HEK293T (cell line): ENCODE measurements around the gene TIAL1.

Experiments used
- CTCF ChIA-PET: fragments of 350-600 bp; formaldehyde crosslinking; extraction: SDS; loops from one replicate; lab custom pipeline; 2021; ENCODE audit warnings: antibody characterized with exemption, inconsistent platforms; lab: Yijun Ruan, JAX
- POLR2A ChIA-PET: fragments of 350-600 bp; formaldehyde crosslinking; extraction: SDS; loops from one replicate; lab custom pipeline; 2020; ENCODE audit warnings: antibody characterized with exemption, inconsistent platforms; lab: Yijun Ruan, JAX
- DNase-seq: peaks from one replicate; pipeline ENCODE4 v3.0.0; 2012; ENCODE audit warnings: mixed read lengths; ENCODE audit errors: extremely low spot score
- ARNT ChIP-seq: fragments of 450-650 bp; IDR thresholded peaks from 2 replicates; pipeline ENCODE4 v1.6.1; 2017; ENCODE audit warnings: mild to moderate bottlenecking
- BHLHE40 ChIP-seq: fragments of 450-650 bp; IDR thresholded peaks from 2 replicates; pipeline ENCODE4 v1.6.1; 2016; ENCODE audit warnings: mild to moderate bottlenecking, moderate library complexity, borderline replicate concordance
- CTBP1 ChIP-seq: fragments of 450-650 bp; IDR thresholded peaks from 2 replicates; pipeline ENCODE4 v1.6.1; 2016; ENCODE audit warnings: borderline replicate concordance
- ELF4 ChIP-seq: fragments of 450-650 bp; IDR thresholded peaks from 2 replicates; pipeline ENCODE4 v1.6.1; 2017; ENCODE audit warnings: antibody characterized with exemption
- FOXA1 ChIP-seq: fragments of 450-650 bp; IDR thresholded peaks from 2 replicates; pipeline ENCODE4 v1.6.1; 2016; ENCODE audit warnings: mild to moderate bottlenecking
- FOXK2 ChIP-seq: fragments of 450-650 bp; IDR thresholded peaks from 2 replicates; pipeline ENCODE4 v1.6.1; 2016; ENCODE audit warnings: mild to moderate bottlenecking
- FOXM1 ChIP-seq: fragments of 450-650 bp; IDR thresholded peaks from 2 replicates; pipeline ENCODE4 v1.6.1; 2017; ENCODE audit warnings: mild to moderate bottlenecking, borderline replicate concordance
- HDGF ChIP-seq: fragments of 450-650 bp; IDR thresholded peaks from 2 replicates; pipeline ENCODE4 v1.6.1; 2017; ENCODE audit warnings: antibody characterized with exemption, borderline replicate concordance
- L3MBTL2 ChIP-seq: fragments of 450-650 bp; conservative IDR thresholded peaks from 2 replicates; pipeline ENCODE4 v1.6.1; 2016; ENCODE audit warnings: mild to moderate bottlenecking
- LEF1 ChIP-seq: fragments of 450-650 bp; IDR thresholded peaks from 2 replicates; pipeline ENCODE4 v1.6.1; 2017; ENCODE audit warnings: mild to moderate bottlenecking, borderline replicate concordance
- NFRKB ChIP-seq: fragments of 450-650 bp; IDR thresholded peaks from 2 replicates; pipeline ENCODE4 v1.6.1; 2016; ENCODE audit warnings: mild to moderate bottlenecking, moderate library complexity
- SP1 ChIP-seq: fragments of 450-650 bp; IDR thresholded peaks from 2 replicates; pipeline ENCODE4 v1.6.1; 2017
- SUZ12 ChIP-seq: fragments of 450-650 bp; IDR thresholded peaks from 2 replicates; pipeline ENCODE4 v1.6.1; 2016; ENCODE audit warnings: mild to moderate bottlenecking
- TARDBP ChIP-seq: fragments of 450-650 bp; IDR thresholded peaks from 2 replicates; pipeline ENCODE4 v1.6.1; 2016
- ZNF384 ChIP-seq: fragments of 450-650 bp; IDR thresholded peaks from 2 replicates; pipeline ENCODE4 v1.6.1; 2016
- TF ChIP-seq, protein P1 (sequence below): fragments of 450-650 bp; IDR thresholded peaks from 2 replicates; pipeline ENCODE4 v1.6.1; 2016

The TIAL1 gene

DNA sequence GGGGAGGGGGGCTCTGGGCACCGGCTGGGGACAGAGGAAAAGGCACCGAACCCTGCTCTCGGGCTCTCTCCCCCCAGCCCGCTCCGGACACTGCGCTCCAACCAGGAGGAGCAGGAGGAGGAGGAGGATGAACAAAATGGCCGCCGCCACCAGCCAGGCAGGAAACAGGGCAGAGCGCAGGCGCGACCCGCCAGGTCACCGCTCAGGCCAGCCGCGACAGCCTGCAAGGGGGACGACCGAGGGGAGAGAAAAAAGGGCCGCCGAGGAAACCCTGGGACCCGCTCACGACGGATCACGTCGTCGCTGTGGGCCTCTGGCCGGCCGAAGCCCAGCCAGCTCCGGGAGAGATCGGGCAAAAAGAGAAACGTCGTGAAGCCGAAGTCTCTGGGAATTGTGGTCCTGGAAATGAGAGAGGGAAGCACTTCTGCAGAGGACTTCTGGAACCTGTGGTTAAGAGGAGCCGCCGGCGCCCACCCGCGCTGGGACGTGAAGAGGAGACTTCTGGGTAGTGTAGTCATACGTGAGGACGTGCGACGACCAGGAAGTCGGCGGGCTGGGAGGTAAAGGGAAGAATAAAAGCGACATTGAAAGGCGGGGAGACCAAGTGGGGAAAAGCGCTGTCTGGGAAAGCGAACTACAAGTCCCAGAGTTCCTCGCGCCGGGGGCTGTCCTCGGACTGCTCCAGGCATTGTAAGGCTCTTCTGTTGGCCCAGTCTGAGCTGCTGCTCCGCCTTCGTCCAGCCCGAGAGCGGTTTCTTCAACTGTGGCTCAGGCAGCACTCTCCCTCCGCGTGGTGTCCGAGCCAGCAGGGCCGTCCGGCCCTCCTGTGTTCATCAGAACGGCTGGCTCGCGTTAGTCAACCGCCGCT, at the start of gene TIAL1:
Gene TIAL1, minus strand, starts transcription at position 428 of the 868 bp plus-strand sequence. CDS start 499 bp downstream, outside the sequence.
- ChIA-PET POLR2A (interaction anchor here (0.6 to 5.0 kb wide), 23 partner anchors 9 to 397 kb away, joined by 3 to 41 read pairs (median 4); partner anchors contain the start of genes BAG3, INPP5F, MCMBP and RGS10), CTCF (no interaction called here)
- peak; percentile 96 for DNase-seq
- TF ChIP-seq TARDBP, result no peak
- TF ChIP-seq LEF1, result no peak
- no peak for TF ChIP-seq FOXM1
- no peak for TF ChIP-seq NFRKB
- TF ChIP-seq ELF4, result peak; percentile 89
- no peak for TF ChIP-seq ARNT
- no peak for TF ChIP-seq ZNF384
- TF ChIP-seq L3MBTL2, result peak; percentile 88
- TF ChIP-seq SUZ12, result no peak
- TF ChIP-seq FOXA1, result no peak

GRCh38 chr10:119644994-119645393, 48.2 kb upstream of the TIAL1 start:
- ChIA-PET CTCF (interaction anchor here (1.1 to 1.3 kb wide), 3 partner anchors 9 to 214 kb away, joined by 3 to 4 read pairs (median 4); no protein-coding TSS in a partner anchor), POLR2A (no interaction called here)

GRCh38 chr10:119644205-119644814, 47.5 kb upstream of the TIAL1 start:
- peak; percentile 50 for DNase-seq
- TF ChIP-seq CTBP1, result no peak
- TF ChIP-seq TARDBP, result no peak
- TF ChIP-seq, protein P1, sequence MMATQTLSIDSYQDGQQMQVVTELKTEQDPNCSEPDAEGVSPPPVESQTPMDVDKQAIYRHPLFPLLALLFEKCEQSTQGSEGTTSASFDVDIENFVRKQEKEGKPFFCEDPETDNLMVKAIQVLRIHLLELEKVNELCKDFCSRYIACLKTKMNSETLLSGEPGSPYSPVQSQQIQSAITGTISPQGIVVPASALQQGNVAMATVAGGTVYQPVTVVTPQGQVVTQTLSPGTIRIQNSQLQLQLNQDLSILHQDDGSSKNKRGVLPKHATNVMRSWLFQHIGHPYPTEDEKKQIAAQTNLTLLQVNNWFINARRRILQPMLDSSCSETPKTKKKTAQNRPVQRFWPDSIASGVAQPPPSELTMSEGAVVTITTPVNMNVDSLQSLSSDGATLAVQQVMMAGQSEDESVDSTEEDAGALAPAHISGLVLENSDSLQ, result peak; percentile 56; the same call in 1 of the 2 replicates
- no peak for TF ChIP-seq SP1
- no peak for TF ChIP-seq BHLHE40
- no peak for TF ChIP-seq ELF4
- ChIA-PET POLR2A (interaction anchor here (1.1 kb wide), 1 partner anchor 81 kb away, joined by 3 read pairs; the partner anchor contains the start of gene INPP5F), CTCF (interaction anchor here (0.9 to 1.5 kb wide), 5 partner anchors 10 to 215 kb away, joined by 3 to 4 read pairs (median 4); no protein-coding TSS in a partner anchor)

More at GRCh38 chr10:119644994-119645393, 48.2 kb upstream of the TIAL1 start:
- no peak for DNase-seq
- TF ChIP-seq SP1, result no peak
- no peak for TF ChIP-seq HDGF
- TF ChIP-seq BHLHE40, result no peak
- no peak for TF ChIP-seq CTBP1

DNA sequence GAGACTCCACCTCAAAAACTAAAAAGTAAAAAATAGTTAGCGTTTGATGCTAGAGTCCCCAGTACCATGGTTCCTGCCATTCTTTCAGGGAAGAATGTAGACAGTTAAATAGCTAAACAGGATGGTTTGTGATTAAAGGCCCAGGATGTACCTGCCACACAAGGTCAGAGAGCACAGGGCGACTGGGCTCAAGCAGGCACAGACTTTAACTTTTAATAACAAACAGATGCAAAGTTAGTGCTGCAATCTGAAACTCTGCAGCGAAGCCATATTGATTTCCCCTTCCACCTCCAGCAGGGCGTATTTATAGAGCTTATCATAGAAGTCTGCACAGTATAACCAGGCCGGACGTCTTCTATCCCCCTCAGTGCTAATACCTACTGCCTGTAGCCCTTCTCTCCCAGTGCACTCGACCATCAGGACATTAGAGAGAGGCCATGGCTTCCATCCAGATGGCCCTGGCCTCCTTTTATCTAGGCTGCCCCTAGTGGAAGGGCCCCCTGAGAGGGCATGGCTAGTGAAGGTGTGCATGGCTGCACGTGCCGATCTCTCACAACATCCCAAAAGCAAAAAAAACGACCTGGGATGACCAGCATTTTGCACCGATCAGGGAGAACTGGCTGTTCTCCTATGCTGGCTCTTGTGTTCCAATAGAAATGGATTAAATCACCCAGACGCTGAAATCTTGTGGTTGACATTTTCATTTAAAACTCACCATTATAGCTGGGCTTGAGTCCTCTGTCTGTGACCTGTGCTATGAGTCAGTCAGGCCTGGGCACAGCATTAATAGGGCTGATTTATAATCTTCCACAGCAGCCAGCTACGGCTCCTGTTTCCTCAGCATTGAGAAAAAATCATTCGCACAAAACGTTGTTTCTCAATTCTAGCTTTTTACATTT, 46.8 kb upstream of the TIAL1 start:
- TF ChIP-seq FOXK2 (no peak), BHLHE40 (no peak), FOXM1 (no peak), TARDBP (no peak), L3MBTL2 (no peak), SUZ12 (no peak), SP1 (no peak), ZNF384 (no peak), NFRKB (no peak), LEF1 (no peak), ARNT (no peak), HDGF (no peak), CTBP1 (no peak)
- ChIA-PET POLR2A (interaction anchor here (0.9 to 1.1 kb wide), 2 partner anchors 8 to 82 kb away, joined by 3 read pairs; partner anchors contain the start of genes BAG3 and INPP5F), CTCF (interaction anchor here (0.6 to 1.5 kb wide), 6 partner anchors 10 to 216 kb away, joined by 3 to 5 read pairs (median 4); no protein-coding TSS in a partner anchor)
- DNase-seq, result no peak

GRCh38 chr10:119642556-119643111, 45.9 kb upstream of the TIAL1 start:
- no peak for DNase-seq
- CTCF ChIA-PET, result interaction anchor here (0.6 to 1.5 kb wide), 2 partner anchors 14 to 34 kb away, joined by 4 to 5 read pairs; no protein-coding TSS in a partner anchor

More at GRCh38 chr10:119642556-119643111, 45.9 kb upstream of the TIAL1 start:
- POLR2A ChIA-PET, result interaction anchor here (0.9 to 1.3 kb wide), 2 partner anchors 9 to 100 kb away, joined by 3 read pairs; partner anchors contain the start of genes BAG3 and RGS10
- TF ChIP-seq ARNT (no peak), ELF4 (no peak), BHLHE40 (no peak), LEF1 (no peak), CTBP1 (no peak), NFRKB (no peak), FOXA1 (no peak), HDGF (no peak), SP1 (no peak), ZNF384 (no peak), FOXK2 (no peak), FOXM1 (no peak), TARDBP (no peak), L3MBTL2 (no peak), SUZ12 (no peak)
- TF ChIP-seq, protein P1, result no peak
